Hepatocyte (in vitro differentiated cells): ENCODE data around the gene ELSPBP1. TPM values are rescaled to one million over a fixed set of nuclear protein-coding genes. Genes with fewer than 3 reads are reported as not detected.
"Not testable (repeated sequence)": the region's sequence is repeated elsewhere in the genome, so short reads cannot be mapped to it uniquely, and the experiment has no call there.

ENCODE experiments used
- DNase-seq: peaks from one replicate; pipeline ENCODE4 v3.0.0-alpha.2; 2016; ENCODE audit warnings: low spot score
- H2AFZ ChIP-seq: fragments of 200-600 bp; sonication (generic); 2 replicates; pipeline ENCODE4 v1.6.0; 2016; ENCODE audit warnings: antibody characterized with exemption, mild to moderate bottlenecking
- H3K27ac ChIP-seq: fragments of 200-600 bp; sonication (generic); 2 replicates; pipeline ENCODE4 v1.5.1; 2016; ENCODE audit warnings: mild to moderate bottlenecking
- H3K27me3 ChIP-seq: fragments of 200-600 bp; sonication (generic); 2 replicates; pipeline ENCODE4 v1.6.1; 2016
- H3K36me3 ChIP-seq: fragments of 200-600 bp; sonication (generic); replicated peaks from 2 replicates; pipeline ENCODE4 v1.5.1; 2016; ENCODE audit warnings: low read depth; ENCODE audit not compliant: insufficient read depth
- H3K4me1 ChIP-seq: fragments of 200-600 bp; sonication (generic); 2 replicates; pipeline ENCODE4 v1.5.1; 2016; ENCODE audit warnings: mild to moderate bottlenecking, moderate library complexity; ENCODE audit not compliant: insufficient read depth
- H3K4me2 ChIP-seq: fragments of 200-600 bp; sonication (generic); 2 replicates; pipeline ENCODE4 v1.6.0; 2016
- H3K4me3 ChIP-seq: fragments of 200-600 bp; sonication (generic); 2 replicates; pipeline ENCODE4 v1.5.1; 2016; ENCODE audit warnings: mild to moderate bottlenecking
- H3K79me2 ChIP-seq: fragments of 200-600 bp; sonication (generic); 2 replicates; pipeline ENCODE4 v1.6.0; 2017; ENCODE audit warnings: mild to moderate bottlenecking
- H3K9me2 ChIP-seq: fragments of 200-600 bp; sonication (generic); replicated peaks from 2 replicates; pipeline ENCODE4 v1.6.0; 2017; ENCODE audit warnings: mild to moderate bottlenecking; ENCODE audit not compliant: insufficient read depth
- H3K9me3 ChIP-seq: fragments of 200-600 bp; sonication (generic); 2 replicates; pipeline ENCODE4 v1.5.1; 2016; ENCODE audit warnings: low read depth, mild to moderate bottlenecking
- H4K20me1 ChIP-seq: fragments of 200-600 bp; sonication (generic); 2 replicates; pipeline ENCODE4 v1.6.0; 2016; ENCODE audit warnings: mild to moderate bottlenecking; ENCODE audit not compliant: insufficient read depth, poor library complexity, severe bottlenecking
- EZH2 ChIP-seq: fragments of 200-600 bp; sonication (generic); IDR thresholded peaks from 2 replicates; pipeline ENCODE4 v1.6.1; 2016; ENCODE audit warnings: antibody characterized with exemption, mild to moderate bottlenecking, borderline replicate concordance
- EZH2phosphoT487 ChIP-seq: fragments of 200-600 bp; sonication (generic); IDR thresholded peaks from one replicate; pipeline ENCODE4 v1.6.1; 2018; ENCODE audit warnings: antibody characterized with exemption, mild to moderate bottlenecking, low read depth, moderate library complexity; ENCODE audit not compliant: unreplicated experiment, severe bottlenecking
- WGBS: methylation state at CpG from one replicate; pipeline ENCODE4 v1.1.6; 2016; ENCODE audit warnings: low lambda C conversion rate; ENCODE audit errors: missing lambda C conversion rate; 5-methylcytosine and 5-hydroxymethylcytosine counted together
- polyA plus RNA-seq: library from polyadenylated mRNA; unstranded; fragments of >200 nt; fragmentation: Nextera tagmentation; extraction: Ambion mirVana; gene quantifications from 2 replicates; pipeline ENCODE4 v1.2.1, GENCODE V29; 2016
- total RNA-seq: library from RNA; depleted of rRNA; stranded (reverse); fragments of >200 nt; gene quantifications from 2 replicates; pipeline ENCODE4 v1.2.3, GENCODE V29; 2014
- TF ChIP-seq, protein P1 (sequence below): fragments of 200-600 bp; sonication (generic); IDR thresholded peaks from 2 replicates; pipeline ENCODE4 v1.5.1; 2016; ENCODE audit warnings: antibody characterized with exemption, mild to moderate bottlenecking; ENCODE audit not compliant: poor library complexity

ELSPBP1 gene
- total and polyA plus RNA-seq, 2 experiments from 2014 or later: 0.28 to 1.0 TPM

DNA sequence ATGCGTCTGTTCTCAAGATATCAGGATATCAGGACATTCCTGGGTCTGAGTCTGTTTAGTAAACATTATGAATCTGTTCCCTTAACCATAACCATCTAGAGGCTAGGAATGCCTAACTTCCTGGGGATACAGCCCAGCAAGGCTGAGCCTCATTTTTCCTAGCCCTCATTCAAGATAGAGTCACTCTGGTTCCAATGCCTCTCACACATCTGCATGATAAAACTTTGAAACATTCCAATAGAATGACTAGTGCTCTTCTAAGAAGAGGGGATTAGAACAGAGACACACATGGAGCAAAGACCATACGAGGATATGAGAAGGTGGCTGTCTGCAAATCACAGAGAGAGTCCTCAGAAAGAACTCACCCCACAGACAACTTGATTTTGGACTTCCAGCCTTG lies 70.1 kb downstream of the ELSPBP1 start:
- 61% methylated on average over 2 of the region's 2 CpGs for WGBS
- no peak for TF ChIP-seq EZH2phosphoT487
- Histone ChIP-seq H3K27ac (no peak overlapping the region), H3K36me3 (no peaks in the 10 kb centered on the region), H3K27me3 (no peaks in the 10 kb centered on the region), H4K20me1 (no peaks in the 10 kb centered on the region), H3K4me2 (no peak overlapping the region), H3K9me2 (no peaks in the 10 kb centered on the region), H3K9me3 (no peaks in the 10 kb centered on the region), H3K4me3 (no peak overlapping the region), H3K4me1 (no peaks in the 10 kb centered on the region), H3K79me2 (no peaks in the 10 kb centered on the region), H2AFZ (no peak overlapping the region)
- no peak for DNase-seq

DNA sequence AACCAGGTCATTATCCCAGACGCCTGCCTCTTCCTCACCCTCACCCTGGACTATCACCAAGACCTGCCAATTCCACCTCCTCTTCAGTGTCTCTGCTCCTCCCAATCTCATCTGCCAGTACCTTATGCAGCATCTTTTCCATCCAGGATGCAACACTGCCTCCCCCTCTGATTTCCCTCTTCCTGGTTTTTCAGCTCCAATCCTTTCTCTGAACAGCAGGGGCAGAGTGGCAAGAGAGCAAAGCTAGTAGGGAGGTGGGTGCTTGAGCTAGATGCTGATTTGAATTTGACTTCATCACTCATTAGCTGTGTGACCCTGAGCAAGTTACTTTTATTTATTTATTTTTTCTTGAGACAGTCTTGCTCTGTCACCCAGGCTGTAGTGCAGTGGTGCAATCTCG lies 75.0 kb downstream of the ELSPBP1 start:
- no peaks in the 10 kb centered on the region for H3K9me2 ChIP-seq
- no peak overlapping the region for H3K4me2 ChIP-seq
- H3K27ac ChIP-seq: no peak overlapping the region
- H4K20me1 ChIP-seq: no peaks in the 10 kb centered on the region
- H3K4me3 ChIP-seq: no peak overlapping the region
- 81% methylated on average over 2 of the region's 2 CpGs for WGBS
- H3K9me3 ChIP-seq: no peaks in the 10 kb centered on the region
- H3K27me3 ChIP-seq: no peaks in the 10 kb centered on the region
- no peaks in the 10 kb centered on the region for H3K36me3 ChIP-seq
- H2AFZ ChIP-seq: no peak overlapping the region
- H3K4me1 ChIP-seq: no peaks in the 10 kb centered on the region
- H3K79me2 ChIP-seq: no peaks in the 10 kb centered on the region
- TF ChIP-seq EZH2 (no peak), EZH2phosphoT487 (no peak)
- TF ChIP-seq, protein P1, sequence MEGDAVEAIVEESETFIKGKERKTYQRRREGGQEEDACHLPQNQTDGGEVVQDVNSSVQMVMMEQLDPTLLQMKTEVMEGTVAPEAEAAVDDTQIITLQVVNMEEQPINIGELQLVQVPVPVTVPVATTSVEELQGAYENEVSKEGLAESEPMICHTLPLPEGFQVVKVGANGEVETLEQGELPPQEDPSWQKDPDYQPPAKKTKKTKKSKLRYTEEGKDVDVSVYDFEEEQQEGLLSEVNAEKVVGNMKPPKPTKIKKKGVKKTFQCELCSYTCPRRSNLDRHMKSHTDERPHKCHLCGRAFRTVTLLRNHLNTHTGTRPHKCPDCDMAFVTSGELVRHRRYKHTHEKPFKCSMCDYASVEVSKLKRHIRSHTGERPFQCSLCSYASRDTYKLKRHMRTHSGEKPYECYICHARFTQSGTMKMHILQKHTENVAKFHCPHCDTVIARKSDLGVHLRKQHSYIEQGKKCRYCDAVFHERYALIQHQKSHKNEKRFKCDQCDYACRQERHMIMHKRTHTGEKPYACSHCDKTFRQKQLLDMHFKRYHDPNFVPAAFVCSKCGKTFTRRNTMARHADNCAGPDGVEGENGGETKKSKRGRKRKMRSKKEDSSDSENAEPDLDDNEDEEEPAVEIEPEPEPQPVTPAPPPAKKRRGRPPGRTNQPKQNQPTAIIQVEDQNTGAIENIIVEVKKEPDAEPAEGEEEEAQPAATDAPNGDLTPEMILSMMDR: no peak
- DNase-seq: no peak

- H3K27me3 ChIP-seq, H3K4me3 ChIP-seq, H3K9me3 ChIP-seq, H3K27ac ChIP-seq, H4K20me1 ChIP-seq, H3K9me2 ChIP-seq, H3K4me1 ChIP-seq, H3K4me2 ChIP-seq, H3K36me3 ChIP-seq, H3K79me2 ChIP-seq, DNase-seq, H2AFZ ChIP-seq: not testable (repeated sequence)
- WGBS: 90% methylated on average over 3 of the region's 3 CpGs
These were observed 75.8 kb downstream of the ELSPBP1 start for GRCh38 chr19:48070177-48070769.

Other genes starting within 250 kb of the ELSPBP1 start
- gene NOP53, start 249.1 kb upstream of the ELSPBP1 start, total RNA-seq: 93.3 and 139 TPM in 2 replicates
- 91.5 and 96.7 TPM in 2 replicates for gene NOP53, start 249.1 kb upstream of the ELSPBP1 start, polyA plus RNA-seq
- 140 and 143 TPM in 2 replicates for gene SELENOW, start 215.9 kb upstream of the ELSPBP1 start, total RNA-seq
- 215 and 217 TPM in 2 replicates for gene SELENOW, start 215.9 kb upstream of the ELSPBP1 start, polyA plus RNA-seq
- gene TPRX1, start 190.1 kb upstream of the ELSPBP1 start, total RNA-seq: not detected in 2 replicates
- gene TPRX1, start 190.1 kb upstream of the ELSPBP1 start, polyA plus RNA-seq: not detected in 2 replicates
- gene CRX, start 172.7 kb upstream of the ELSPBP1 start, total RNA-seq: not detected in 2 replicates
- gene CRX, start 172.7 kb upstream of the ELSPBP1 start, polyA plus RNA-seq: 0.09 and 0.15 TPM in 2 replicates
- gene TPRX2, start 135.4 kb upstream of the ELSPBP1 start, total RNA-seq: not detected in 2 replicates
- not detected in 2 replicates for gene TPRX2, start 135.4 kb upstream of the ELSPBP1 start, polyA plus RNA-seq
- gene SULT2A1, start 108.3 kb upstream of the ELSPBP1 start, total RNA-seq: 188 and 193 TPM in 2 replicates
- gene SULT2A1, start 108.3 kb upstream of the ELSPBP1 start, polyA plus RNA-seq: 75.7 and 120 TPM in 2 replicates
- gene BSPH1, start 2.5 kb upstream of the ELSPBP1 start, total RNA-seq: not detected in 2 replicates
- gene BSPH1, start 2.5 kb upstream of the ELSPBP1 start, polyA plus RNA-seq: not detected in 2 replicates
- gene CABP5, start 49.4 kb downstream of the ELSPBP1 start, total RNA-seq: not detected in 2 replicates
- not detected in 2 replicates for gene CABP5, start 49.4 kb downstream of the ELSPBP1 start, polyA plus RNA-seq
- gene PLA2G4C, start 116.2 kb downstream of the ELSPBP1 start, total RNA-seq: 2.4 and 5.4 TPM in 2 replicates
- 2.0 and 3.2 TPM in 2 replicates for gene PLA2G4C, start 116.2 kb downstream of the ELSPBP1 start, polyA plus RNA-seq
- gene LIG1, start 175.7 kb downstream of the ELSPBP1 start, total RNA-seq: 19.6 and 23.8 TPM in 2 replicates
- 28.4 and 29.8 TPM in 2 replicates for gene LIG1, start 175.7 kb downstream of the ELSPBP1 start, polyA plus RNA-seq
- gene ZSWIM9, start 176.0 kb downstream of the ELSPBP1 start, total RNA-seq: 0.73 and 1.2 TPM in 2 replicates
- gene ZSWIM9, start 176.0 kb downstream of the ELSPBP1 start, polyA plus RNA-seq: 1.5 and 2.1 TPM in 2 replicates